ENCODE results near the gene NR1D2. TPM values are rescaled to one million over a fixed set of nuclear protein-coding genes. Genes with fewer than 3 reads are reported as not detected.

NR1D2 gene
- total and polyA plus RNA-seq, 2 experiments from 2014 or later = 6.6 to 20.7 TPM

- H3K27me3 Mint-ChIP-seq (ENCODE audit: insufficient read depth, low read depth, poor library complexity) = no peaks in the 10 kb centered on the region
- 0 out of 2 replicates have a peak, but pooled peaks cover 5% of the 10 kb centered on the region for H3F3A ChIP-seq (replicated peaks; ENCODE audit: low read depth)
- no peak overlapping the region for H3K4me3 ChIP-seq
- no peak for DNase-seq (ENCODE audit: low spot score)
- TF ChIP-seq ETS1 (IDR thresholded peaks at IDR 0.05) (no peak), STAT1 (IDR thresholded peaks at IDR 0.05; ENCODE audit: unreplicated experiment) (no peak), CREB1 (CRISPR knock-in tag; IDR thresholded peaks at IDR 0.05; ENCODE audit: low read depth) (no peak), CTCF (conservative IDR thresholded peaks at IDR 0.05; ENCODE audit: low read depth in 2 of 2) (no peak), ZNF114 (CRISPR knock-in tag; IDR thresholded peaks at IDR 0.05) (no peak), EZH2 (IDR thresholded peaks at IDR 0.05; ENCODE audit: low read depth, unreplicated experiment) (no peak), NANOG (IDR thresholded peaks at IDR 0.05; ENCODE audit: borderline replicate concordance) (no peak)
- peaks cover 63% of the 10 kb centered on the region for H3K36me3 Mint-ChIP-seq (ENCODE audit: low read depth)
- H3K4me2 ChIP-seq = no peak overlapping the region
- H3K27me3 ChIP-seq (ENCODE audit: insufficient read depth) = no peaks in the 10 kb centered on the region
- no peak overlapping the region for H3K27ac ChIP-seq (ENCODE audit: low read depth)
- no peak overlapping the region for H3K27ac Mint-ChIP-seq
- H3K4me1 ChIP-seq (ENCODE audit: insufficient read depth) = no peaks in the 10 kb centered on the region
- H3K79me2 ChIP-seq (replicated peaks; ENCODE audit: insufficient read depth) = peaks cover 22% of the 10 kb centered on the region
- H2AFZ ChIP-seq = no peak overlapping the region
- H4K20me1 ChIP-seq (replicated peaks; ENCODE audit: insufficient read depth) = peaks cover 9% of the 10 kb centered on the region; the same call in 1 of the 2 replicates
- peaks cover 14% of the 10 kb centered on the region for H3K36me3 ChIP-seq (ENCODE audit: insufficient read depth)
- no peaks in the 10 kb centered on the region for H3K9me3 Mint-ChIP-seq
- H3K4me3 Mint-ChIP-seq = no peak overlapping the region
- H3K4me1 Mint-ChIP-seq = no peaks in the 10 kb centered on the region
- H3K9me2 ChIP-seq (ENCODE audit: insufficient read depth) = no peaks in the 10 kb centered on the region
- no peak for ATAC-seq
These were observed 15.6 kb downstream of the NR1D2 start for GRCh38 chr3:23960649-23961048.

GRCh38 chr3:23961066-23961465 is 16.0 kb downstream of the NR1D2 start:
- Histone ChIP-seq H3F3A (replicated peaks; ENCODE audit: low read depth) (0 out of 2 replicates have a peak, but pooled peaks cover 5% of the 10 kb centered on the region), H4K20me1 (replicated peaks; ENCODE audit: insufficient read depth) (peaks cover 11% of the 10 kb centered on the region; the same call in 1 of the 2 replicates), H3K79me2 (replicated peaks; ENCODE audit: insufficient read depth) (peaks cover 17% of the 10 kb centered on the region), H3K4me1 (ENCODE audit: insufficient read depth) (no peaks in the 10 kb centered on the region), H3K9me2 (ENCODE audit: insufficient read depth) (no peaks in the 10 kb centered on the region), H3K27ac (ENCODE audit: low read depth) (no peak overlapping the region), H3K27me3 (ENCODE audit: insufficient read depth) (no peaks in the 10 kb centered on the region), H3K4me3 (no peak overlapping the region), H3K36me3 (ENCODE audit: insufficient read depth) (peaks cover 14% of the 10 kb centered on the region), H2AFZ (no peak overlapping the region), H3K4me2 (no peak overlapping the region)
- H3K4me3 Mint-ChIP-seq = no peak overlapping the region
- peaks cover 64% of the 10 kb centered on the region for H3K36me3 Mint-ChIP-seq (ENCODE audit: low read depth)
- no peaks in the 10 kb centered on the region for H3K9me3 Mint-ChIP-seq
- DNase-seq (ENCODE audit: low spot score) (no peak), ATAC-seq (no peak)
- no peaks in the 10 kb centered on the region for H3K27me3 Mint-ChIP-seq (ENCODE audit: insufficient read depth, low read depth, poor library complexity)
- H3K4me1 Mint-ChIP-seq = no peaks in the 10 kb centered on the region
- TF ChIP-seq NANOG (IDR thresholded peaks at IDR 0.05; ENCODE audit: borderline replicate concordance) (no peak), ZNF114 (CRISPR knock-in tag; IDR thresholded peaks at IDR 0.05) (no peak), STAT1 (IDR thresholded peaks at IDR 0.05; ENCODE audit: unreplicated experiment) (no peak), CTCF (conservative IDR thresholded peaks at IDR 0.05; ENCODE audit: low read depth in 2 of 2) (no peak), REST (IDR thresholded peaks at IDR 0.05; ENCODE audit: unreplicated experiment) (no peak)
- H3K27ac Mint-ChIP-seq = no peak overlapping the region
